ENCODE measurements around the gene KCTD16. TPM values are rescaled to one million over a fixed set of nuclear protein-coding genes. Genes with fewer than 3 reads are reported as not detected.

The KCTD16 gene
- total RNA-seq, 1 donor from 2014 or later = 0.64 TPM

DNA sequence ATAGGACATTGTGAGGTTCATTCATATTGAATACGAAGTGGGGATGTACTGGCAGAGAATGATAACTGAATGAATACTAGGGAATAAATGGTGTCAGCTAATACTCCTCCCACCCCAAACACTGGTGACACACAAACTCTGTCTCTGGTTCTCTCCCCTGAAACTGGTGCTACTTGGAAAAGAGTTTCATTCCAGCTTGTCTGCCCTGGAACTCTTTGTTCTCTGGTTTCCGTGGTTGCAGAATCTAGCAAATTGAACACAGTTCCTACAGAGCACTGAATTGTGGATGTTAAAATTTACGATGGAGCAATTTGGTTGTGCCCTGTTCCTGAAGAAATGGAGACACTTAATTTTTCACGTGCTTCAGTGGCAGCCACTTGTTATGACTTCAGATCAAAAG lies 181.7 kb downstream of the KCTD16 start:
- intact Hi-C loops (cut with DNase I) = no loop called here
- TF ChIP-seq, protein P1, sequence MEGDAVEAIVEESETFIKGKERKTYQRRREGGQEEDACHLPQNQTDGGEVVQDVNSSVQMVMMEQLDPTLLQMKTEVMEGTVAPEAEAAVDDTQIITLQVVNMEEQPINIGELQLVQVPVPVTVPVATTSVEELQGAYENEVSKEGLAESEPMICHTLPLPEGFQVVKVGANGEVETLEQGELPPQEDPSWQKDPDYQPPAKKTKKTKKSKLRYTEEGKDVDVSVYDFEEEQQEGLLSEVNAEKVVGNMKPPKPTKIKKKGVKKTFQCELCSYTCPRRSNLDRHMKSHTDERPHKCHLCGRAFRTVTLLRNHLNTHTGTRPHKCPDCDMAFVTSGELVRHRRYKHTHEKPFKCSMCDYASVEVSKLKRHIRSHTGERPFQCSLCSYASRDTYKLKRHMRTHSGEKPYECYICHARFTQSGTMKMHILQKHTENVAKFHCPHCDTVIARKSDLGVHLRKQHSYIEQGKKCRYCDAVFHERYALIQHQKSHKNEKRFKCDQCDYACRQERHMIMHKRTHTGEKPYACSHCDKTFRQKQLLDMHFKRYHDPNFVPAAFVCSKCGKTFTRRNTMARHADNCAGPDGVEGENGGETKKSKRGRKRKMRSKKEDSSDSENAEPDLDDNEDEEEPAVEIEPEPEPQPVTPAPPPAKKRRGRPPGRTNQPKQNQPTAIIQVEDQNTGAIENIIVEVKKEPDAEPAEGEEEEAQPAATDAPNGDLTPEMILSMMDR (IDR thresholded peaks at IDR 0.05) = no peak
- Histone ChIP-seq H3K36me3 (no peaks in the 10 kb centered on the region), H3K4me1 (no peaks in the 10 kb centered on the region), H3K27me3 (no peaks in the 10 kb centered on the region), H3K9me3 (no peaks in the 10 kb centered on the region), H3K4me3 (no peak overlapping the region), H3K27ac (no peak overlapping the region)
- no peak for DNase-seq (ENCODE audit: low spot score in 2 of 2)

DNA sequence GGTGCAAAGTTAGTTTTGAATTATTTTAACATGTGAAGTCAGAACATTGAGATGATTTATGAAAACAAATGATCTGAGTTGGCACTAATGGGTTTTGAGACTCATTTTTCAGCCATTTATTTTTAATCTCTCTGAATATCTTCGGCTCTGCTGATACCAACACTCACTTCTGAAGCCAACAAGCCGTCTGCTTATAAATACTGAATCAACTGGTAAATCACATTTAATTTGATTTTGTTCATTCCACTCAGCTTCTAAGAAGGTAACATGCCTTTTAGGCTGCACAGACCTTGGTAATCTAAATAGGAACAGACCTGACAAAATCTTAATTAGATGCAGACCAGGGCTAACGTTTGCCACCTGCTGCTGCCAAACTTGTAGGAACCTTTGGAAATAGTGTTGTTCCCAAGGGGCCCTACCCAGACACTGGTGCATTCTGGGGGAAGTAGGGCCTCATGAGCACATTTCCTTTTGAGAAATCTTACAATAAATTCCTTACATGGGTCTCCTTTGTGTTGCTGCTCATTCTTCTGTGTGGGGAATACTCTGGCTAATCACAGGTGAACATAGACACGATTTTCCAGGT lies 182.2 kb downstream of the KCTD16 start:
- Histone ChIP-seq H3K36me3 (no peaks in the 10 kb centered on the region), H3K4me3 (no peak overlapping the region), H3K27ac (no peak overlapping the region), H3K27me3 (no peaks in the 10 kb centered on the region), H3K9me3 (no peaks in the 10 kb centered on the region), H3K4me1 (no peaks in the 10 kb centered on the region)
- no peak for DNase-seq (ENCODE audit: low spot score in 2 of 2)
- intact Hi-C loops (cut with DNase I) = no loop called here
- TF ChIP-seq, protein P1 (IDR thresholded peaks at IDR 0.05) = no peak

DNA sequence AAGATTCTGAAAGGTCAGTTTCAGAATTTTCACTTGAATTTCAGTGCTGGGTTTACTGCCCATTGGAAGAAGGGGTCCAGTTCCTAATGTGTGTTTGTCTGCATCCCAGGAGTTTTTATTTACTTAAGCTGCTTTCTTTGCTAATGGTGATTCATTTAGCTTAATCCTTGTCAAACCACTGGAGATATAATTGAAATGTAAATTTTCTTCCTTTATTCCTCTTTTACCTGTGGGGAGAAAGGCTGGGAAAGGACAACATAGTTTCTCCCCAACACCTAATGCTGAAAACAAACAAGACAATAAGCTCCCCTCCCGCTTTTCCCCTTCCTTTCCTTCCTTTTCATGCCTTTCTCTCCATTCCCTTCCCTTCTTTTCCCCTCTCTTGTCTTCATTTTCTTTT lies 185.8 kb downstream of the KCTD16 start:
- Histone ChIP-seq H3K27me3 (no peaks in the 10 kb centered on the region), H3K27ac (no peak overlapping the region), H3K4me3 (no peak overlapping the region), H3K9me3 (no peaks in the 10 kb centered on the region), H3K36me3 (no peaks in the 10 kb centered on the region), H3K4me1 (no peaks in the 10 kb centered on the region)
- DNase-seq (ENCODE audit: low spot score in 2 of 2) = no peak
- intact Hi-C loops (cut with DNase I) = no loop called here
- TF ChIP-seq, protein P1 (IDR thresholded peaks at IDR 0.05) = no peak

DNA sequence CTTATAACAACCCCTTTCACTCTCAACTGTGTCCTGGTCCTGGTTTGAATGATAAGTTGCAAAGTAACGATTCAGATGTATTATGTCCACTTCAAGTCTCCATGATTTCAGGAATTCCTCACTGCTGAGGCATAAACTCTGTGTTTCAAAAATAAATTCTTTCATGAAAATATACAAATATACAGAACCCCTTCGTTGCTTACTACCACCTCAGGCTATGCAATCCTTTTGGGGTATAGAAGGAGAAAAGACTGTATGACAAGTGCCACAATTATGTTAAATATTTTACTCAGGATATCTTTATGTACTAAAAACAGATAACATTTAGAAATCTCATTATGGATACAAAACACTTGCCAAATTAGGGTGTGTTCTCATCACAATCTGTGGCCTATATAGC lies 190.7 kb downstream of the KCTD16 start:
- Histone ChIP-seq H3K36me3 (no peaks in the 10 kb centered on the region), H3K4me3 (no peak overlapping the region), H3K27me3 (no peaks in the 10 kb centered on the region), H3K9me3 (no peaks in the 10 kb centered on the region), H3K4me1 (no peaks in the 10 kb centered on the region), H3K27ac (no peak overlapping the region)
- no peak for DNase-seq (ENCODE audit: low spot score in 2 of 2)
- TF ChIP-seq, protein P1 (IDR thresholded peaks at IDR 0.05) = no peak
- intact Hi-C loops (cut with DNase I) = no loop called here

DNA sequence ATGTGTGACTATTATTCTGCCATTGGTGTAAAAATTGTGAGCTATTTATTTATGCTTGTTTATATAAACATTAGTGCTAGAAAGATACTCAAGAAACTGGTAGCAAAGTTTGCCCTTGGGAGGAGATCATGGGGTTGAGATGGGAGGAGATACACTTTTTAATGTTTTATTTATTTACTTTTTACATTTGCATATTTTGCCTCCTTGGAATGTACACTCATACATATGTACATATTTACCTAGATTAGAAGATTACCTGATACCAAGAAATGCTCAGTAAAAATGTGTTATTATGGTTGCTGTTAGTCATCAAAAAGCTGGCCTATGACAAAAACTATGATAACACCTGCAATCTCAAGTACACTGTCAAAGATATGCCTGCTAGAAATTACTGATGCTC lies 195.2 kb downstream of the KCTD16 start:
- TF ChIP-seq, protein P1 (IDR thresholded peaks at IDR 0.05) = no peak
- no peak for DNase-seq (ENCODE audit: low spot score in 2 of 2)
- intact Hi-C loops (cut with DNase I) = no loop called here

DNA sequence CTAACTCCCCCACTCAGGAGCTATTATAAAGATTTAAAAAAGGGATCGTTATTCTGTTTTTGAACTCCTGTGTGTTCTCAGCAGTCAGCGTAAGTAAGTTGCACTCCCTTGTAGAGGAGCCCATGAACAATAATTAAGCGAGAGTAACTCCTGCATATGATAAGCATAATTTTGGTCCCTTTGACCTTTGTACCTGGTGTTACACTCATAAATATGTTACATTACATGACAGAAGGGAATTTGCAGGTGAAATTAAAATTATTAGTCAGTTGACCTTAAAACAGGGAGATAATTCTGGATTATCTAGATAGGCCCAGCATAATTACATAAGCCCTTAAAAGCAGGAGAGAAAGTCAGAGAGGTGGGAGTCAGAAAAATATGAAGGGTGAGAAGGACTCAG lies 197.3 kb downstream of the KCTD16 start:
- no peak for DNase-seq (ENCODE audit: low spot score in 2 of 2)
- H3K36me3 ChIP-seq = no peaks in the 10 kb centered on the region
- no peaks in the 10 kb centered on the region for H3K27me3 ChIP-seq
- TF ChIP-seq, protein P1 (IDR thresholded peaks at IDR 0.05) = no peak
- intact Hi-C loops (cut with DNase I) = no loop called here
- H3K27ac ChIP-seq = no peak overlapping the region
- H3K4me1 ChIP-seq = no peaks in the 10 kb centered on the region
- no peak overlapping the region for H3K4me3 ChIP-seq
- H3K9me3 ChIP-seq = no peaks in the 10 kb centered on the region

More for the DNA sequence above, 195.2 kb downstream of the KCTD16 start:
- no peaks in the 10 kb centered on the region for H3K4me1 ChIP-seq
- H3K9me3 ChIP-seq = no peaks in the 10 kb centered on the region
- no peaks in the 10 kb centered on the region for H3K27me3 ChIP-seq
- no peaks in the 10 kb centered on the region for H3K36me3 ChIP-seq
- no peak overlapping the region for H3K27ac ChIP-seq
- H3K4me3 ChIP-seq = no peak overlapping the region
